ENCODE results near the gene EDEM2.

EDEM2 gene

DNA sequence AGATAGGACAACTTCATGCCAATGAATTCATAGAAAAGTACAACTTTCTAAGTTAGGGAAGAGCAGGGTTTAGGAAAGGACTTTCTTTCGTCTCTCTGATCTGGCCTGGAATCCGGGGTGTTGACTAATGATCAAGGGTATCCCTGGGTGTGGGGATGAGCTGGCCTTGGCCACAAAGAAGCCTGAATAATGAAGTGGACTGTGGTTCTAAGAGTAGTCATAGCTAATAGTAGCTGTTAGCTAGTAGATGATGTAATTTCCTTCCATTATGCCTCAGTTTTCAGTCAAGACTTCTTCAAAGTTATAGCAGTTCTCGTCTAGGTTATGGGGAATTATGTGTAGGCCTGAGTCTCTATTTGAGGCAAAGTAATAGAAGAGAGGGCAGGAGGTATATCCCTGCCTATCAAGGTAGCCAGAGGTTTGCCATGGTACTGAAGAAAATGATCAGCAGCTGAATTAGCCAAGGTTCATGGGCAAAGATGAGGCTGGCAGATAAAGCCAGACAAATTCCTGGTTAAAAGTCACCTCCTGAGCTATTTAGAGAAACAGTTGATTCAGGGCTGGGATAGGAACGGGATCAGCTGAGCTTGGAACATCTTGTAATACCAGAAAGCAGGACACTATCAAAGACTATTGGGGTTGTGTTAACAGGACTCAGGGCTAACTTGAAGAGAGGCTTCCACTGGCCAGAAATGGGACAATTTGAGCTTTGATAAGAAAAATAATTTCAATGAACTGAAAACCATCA lies 35.8 kb downstream of the EDEM2 start:
- TF ChIP-seq, protein P1, sequence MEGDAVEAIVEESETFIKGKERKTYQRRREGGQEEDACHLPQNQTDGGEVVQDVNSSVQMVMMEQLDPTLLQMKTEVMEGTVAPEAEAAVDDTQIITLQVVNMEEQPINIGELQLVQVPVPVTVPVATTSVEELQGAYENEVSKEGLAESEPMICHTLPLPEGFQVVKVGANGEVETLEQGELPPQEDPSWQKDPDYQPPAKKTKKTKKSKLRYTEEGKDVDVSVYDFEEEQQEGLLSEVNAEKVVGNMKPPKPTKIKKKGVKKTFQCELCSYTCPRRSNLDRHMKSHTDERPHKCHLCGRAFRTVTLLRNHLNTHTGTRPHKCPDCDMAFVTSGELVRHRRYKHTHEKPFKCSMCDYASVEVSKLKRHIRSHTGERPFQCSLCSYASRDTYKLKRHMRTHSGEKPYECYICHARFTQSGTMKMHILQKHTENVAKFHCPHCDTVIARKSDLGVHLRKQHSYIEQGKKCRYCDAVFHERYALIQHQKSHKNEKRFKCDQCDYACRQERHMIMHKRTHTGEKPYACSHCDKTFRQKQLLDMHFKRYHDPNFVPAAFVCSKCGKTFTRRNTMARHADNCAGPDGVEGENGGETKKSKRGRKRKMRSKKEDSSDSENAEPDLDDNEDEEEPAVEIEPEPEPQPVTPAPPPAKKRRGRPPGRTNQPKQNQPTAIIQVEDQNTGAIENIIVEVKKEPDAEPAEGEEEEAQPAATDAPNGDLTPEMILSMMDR (IDR thresholded peaks at IDR 0.05; ENCODE audit: insufficient read depth, low read length, poor library complexity, severe bottlenecking): no peak
- TF ChIP-seq EZH2phosphoT487 (conservative IDR thresholded peaks at IDR 0.05; ENCODE audit: low read length): no peak
- Histone ChIP-seq H3K27me3 (ENCODE audit: low read length) (no peaks in the 10 kb centered on the region), H3K9ac (ENCODE audit: low read length) (no peak overlapping the region), H3K9me3 (ENCODE audit: insufficient read depth, low read length) (no peaks in the 10 kb centered on the region), H3K79me2 (ENCODE audit: insufficient read depth, low read length) (no peaks in the 10 kb centered on the region), H3F3A (ENCODE audit: insufficient read depth) (no peaks in the 10 kb centered on the region), H3K9me2 (replicated peaks; ENCODE audit: insufficient read depth, low read length) (no peaks in the 10 kb centered on the region), H3K4me2 (ENCODE audit: low read depth, low read length, poor library complexity, severe bottlenecking) (no peak overlapping the region), H3K27ac (ENCODE audit: low read depth, low read length) (no peak overlapping the region), H3K4me3 (ENCODE audit: insufficient read depth, low read length, poor library complexity, severe bottlenecking) (no peak overlapping the region), H3K36me3 (ENCODE audit: low read length) (0 out of 2 replicates have a peak, but pooled peaks cover 3% of the 10 kb centered on the region), H2AFZ (ENCODE audit: low read depth, low read length, severe bottlenecking) (no peak overlapping the region), H4K20me1 (ENCODE audit: low read depth, low read length) (no peaks in the 10 kb centered on the region)

DNA sequence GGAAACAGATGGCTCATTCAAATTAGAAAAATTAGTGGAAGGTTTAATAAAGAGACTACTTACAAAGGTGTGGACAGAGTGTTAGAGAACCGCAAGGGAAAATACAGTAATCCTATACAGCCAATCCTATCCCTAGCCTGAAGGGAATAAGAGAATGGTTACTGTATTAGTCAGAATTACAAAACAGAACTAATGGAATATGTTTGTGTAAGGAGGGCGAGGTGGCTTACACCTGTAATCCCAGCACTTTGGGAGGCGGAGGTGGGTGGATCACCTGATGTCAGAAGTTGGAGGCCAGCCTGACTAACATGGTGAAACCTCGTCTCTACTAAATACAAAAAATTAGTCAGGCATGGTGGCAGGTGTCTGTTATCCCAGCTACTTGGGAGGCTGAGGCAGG lies 38.2 kb downstream of the EDEM2 start:
- Histone ChIP-seq H3F3A (ENCODE audit: insufficient read depth) (no peaks in the 10 kb centered on the region), H3K4me2 (ENCODE audit: low read depth, low read length, poor library complexity, severe bottlenecking) (no peak overlapping the region), H3K36me3 (ENCODE audit: low read length) (no peaks in the 10 kb centered on the region), H3K4me3 (ENCODE audit: insufficient read depth, low read length, poor library complexity, severe bottlenecking) (no peak overlapping the region), H3K9me2 (replicated peaks; ENCODE audit: insufficient read depth, low read length) (no peaks in the 10 kb centered on the region), H3K79me2 (ENCODE audit: insufficient read depth, low read length) (no peaks in the 10 kb centered on the region), H3K27ac (ENCODE audit: low read depth, low read length) (no peak overlapping the region), H3K9ac (ENCODE audit: low read length) (no peak overlapping the region), H3K27me3 (ENCODE audit: low read length) (no peaks in the 10 kb centered on the region), H3K9me3 (ENCODE audit: insufficient read depth, low read length) (no peaks in the 10 kb centered on the region), H4K20me1 (ENCODE audit: low read depth, low read length) (no peaks in the 10 kb centered on the region), H2AFZ (ENCODE audit: low read depth, low read length, severe bottlenecking) (no peak overlapping the region)
- no peak for TF ChIP-seq EZH2phosphoT487 (conservative IDR thresholded peaks at IDR 0.05; ENCODE audit: low read length)
- TF ChIP-seq, protein P1 (IDR thresholded peaks at IDR 0.05; ENCODE audit: insufficient read depth, low read length, poor library complexity, severe bottlenecking): no peak

DNA sequence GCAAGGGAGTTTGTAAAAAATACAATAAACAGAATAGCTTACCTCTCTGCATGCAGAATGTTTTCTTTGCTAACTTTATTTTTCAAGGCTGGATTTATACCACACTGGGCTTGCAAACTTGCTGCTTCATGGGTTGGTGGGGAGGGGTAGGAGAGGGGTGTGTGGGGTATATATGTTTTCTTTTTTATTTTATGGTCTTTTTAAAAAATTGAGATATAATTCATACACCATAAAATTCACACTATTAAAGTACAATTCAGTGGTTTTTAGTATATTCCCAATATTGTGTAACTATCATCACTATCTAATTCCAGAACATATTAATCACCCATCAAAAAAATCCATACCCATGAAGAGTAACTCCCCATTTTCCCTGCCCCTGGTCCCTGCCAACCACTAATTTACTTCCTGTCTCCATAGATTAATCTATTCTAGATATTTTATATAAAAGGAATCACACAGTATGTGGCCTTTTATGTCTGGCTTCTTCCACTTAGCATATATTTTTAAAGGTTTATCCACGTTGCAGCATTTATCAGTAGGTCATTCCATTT lies 40.2 kb downstream of the EDEM2 start:
- Histone ChIP-seq H3K9ac (ENCODE audit: low read length) (no peak overlapping the region), H4K20me1 (ENCODE audit: low read depth, low read length) (no peaks in the 10 kb centered on the region), H3K9me3 (ENCODE audit: insufficient read depth, low read length) (no peaks in the 10 kb centered on the region), H3K79me2 (ENCODE audit: insufficient read depth, low read length) (no peaks in the 10 kb centered on the region), H3K27me3 (ENCODE audit: low read length) (no peaks in the 10 kb centered on the region), H3K27ac (ENCODE audit: low read depth, low read length) (no peak overlapping the region), H2AFZ (ENCODE audit: low read depth, low read length, severe bottlenecking) (no peak overlapping the region), H3K4me3 (ENCODE audit: insufficient read depth, low read length, poor library complexity, severe bottlenecking) (no peak overlapping the region), H3K36me3 (ENCODE audit: low read length) (no peaks in the 10 kb centered on the region), H3F3A (ENCODE audit: insufficient read depth) (no peaks in the 10 kb centered on the region), H3K4me2 (ENCODE audit: low read depth, low read length, poor library complexity, severe bottlenecking) (no peak overlapping the region), H3K9me2 (replicated peaks; ENCODE audit: insufficient read depth, low read length) (no peaks in the 10 kb centered on the region)
- TF ChIP-seq EZH2phosphoT487 (conservative IDR thresholded peaks at IDR 0.05; ENCODE audit: low read length): no peak
- TF ChIP-seq, protein P1 (IDR thresholded peaks at IDR 0.05; ENCODE audit: insufficient read depth, low read length, poor library complexity, severe bottlenecking): no peak

All from SU-DHL-6 (cell line).